GM12891 (cell line): Measurements from ENCODE around the gene METAP1D.

Experiments used
- POLR2A ChIP-seq: IDR thresholded peaks from 2 replicates; pipeline ENCODE4 v1.6.1; 2011; ENCODE audit warnings: low read depth, low read length, control low read depth
- POLR2AphosphoS5 ChIP-seq: IDR thresholded peaks from 2 replicates; pipeline ENCODE4 v1.6.1; 2011; ENCODE audit warnings: low read depth, low read length, control low read depth

- no peak for TF ChIP-seq POLR2A
- no peak for TF ChIP-seq POLR2AphosphoS5
Observed at GRCh38 chr2:171959998-171960397, 39.8 kb upstream of the METAP1D start.
